ENCODE measurements around the gene PLXNA4. TPM values are rescaled to one million over a fixed set of nuclear protein-coding genes. Genes with fewer than 3 reads are reported as not detected.

PLXNA4 gene
- total RNA-seq, 1 donor from 2014 or later = 5.2 TPM

DNA sequence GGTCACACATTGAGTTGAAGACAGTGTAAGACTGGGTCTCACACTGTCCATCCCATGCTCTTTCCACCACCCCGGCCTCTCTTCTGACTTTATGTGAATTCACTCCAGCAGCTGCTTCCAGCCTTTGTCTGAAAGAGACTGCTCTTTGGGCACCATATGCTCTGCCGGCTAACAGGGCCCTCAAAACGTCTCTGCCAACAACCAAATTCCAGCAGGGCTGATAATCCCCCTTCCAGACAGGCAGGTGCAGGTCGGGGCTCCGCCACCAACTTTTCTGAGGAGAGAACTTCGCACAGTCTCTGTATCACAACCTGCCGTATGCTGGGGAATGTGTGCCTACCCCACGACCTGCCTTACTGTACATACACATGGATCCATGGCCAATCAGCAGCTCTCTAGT is 64.3 kb downstream of the PLXNA4 start:
- H3K27ac Mint-ChIP-seq = no peak overlapping the region
- no peaks in the 10 kb centered on the region for H3K4me1 Mint-ChIP-seq
- DNase-seq (ENCODE audit: low spot score in 2 of 2, unreplicated experiment in 2 of 2) = no peak
- no peak overlapping the region for H3K4me3 Mint-ChIP-seq
- TF ChIP-seq, protein P1, sequence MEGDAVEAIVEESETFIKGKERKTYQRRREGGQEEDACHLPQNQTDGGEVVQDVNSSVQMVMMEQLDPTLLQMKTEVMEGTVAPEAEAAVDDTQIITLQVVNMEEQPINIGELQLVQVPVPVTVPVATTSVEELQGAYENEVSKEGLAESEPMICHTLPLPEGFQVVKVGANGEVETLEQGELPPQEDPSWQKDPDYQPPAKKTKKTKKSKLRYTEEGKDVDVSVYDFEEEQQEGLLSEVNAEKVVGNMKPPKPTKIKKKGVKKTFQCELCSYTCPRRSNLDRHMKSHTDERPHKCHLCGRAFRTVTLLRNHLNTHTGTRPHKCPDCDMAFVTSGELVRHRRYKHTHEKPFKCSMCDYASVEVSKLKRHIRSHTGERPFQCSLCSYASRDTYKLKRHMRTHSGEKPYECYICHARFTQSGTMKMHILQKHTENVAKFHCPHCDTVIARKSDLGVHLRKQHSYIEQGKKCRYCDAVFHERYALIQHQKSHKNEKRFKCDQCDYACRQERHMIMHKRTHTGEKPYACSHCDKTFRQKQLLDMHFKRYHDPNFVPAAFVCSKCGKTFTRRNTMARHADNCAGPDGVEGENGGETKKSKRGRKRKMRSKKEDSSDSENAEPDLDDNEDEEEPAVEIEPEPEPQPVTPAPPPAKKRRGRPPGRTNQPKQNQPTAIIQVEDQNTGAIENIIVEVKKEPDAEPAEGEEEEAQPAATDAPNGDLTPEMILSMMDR (IDR thresholded peaks at IDR 0.05; ENCODE audit: unreplicated experiment) = no peak
- peaks cover 40% of the 10 kb centered on the region for H3K27me3 Mint-ChIP-seq (ENCODE audit: low read depth)
- no peaks in the 10 kb centered on the region for H3K9me3 Mint-ChIP-seq
- no peaks in the 10 kb centered on the region for H3K36me3 Mint-ChIP-seq

- Mint-ChIP-seq H3K4me1 (no peaks in the 10 kb centered on the region), H3K27me3 (ENCODE audit: low read depth) (peaks cover 43% of the 10 kb centered on the region), H3K36me3 (no peaks in the 10 kb centered on the region), H3K27ac (no peak overlapping the region), H3K4me3 (no peak overlapping the region), H3K9me3 (no peaks in the 10 kb centered on the region)
- TF ChIP-seq, protein P1 (IDR thresholded peaks at IDR 0.05; ENCODE audit: unreplicated experiment) = no peak
- DNase-seq (ENCODE audit: low spot score in 2 of 2, unreplicated experiment in 2 of 2) = no peak
These were observed 64.9 kb downstream of the PLXNA4 start for GRCh38 chr7:132511387-132511786.

GRCh38 chr7:132509643-132510042 is 66.6 kb downstream of the PLXNA4 start:
- Mint-ChIP-seq H3K4me1 (peaks cover 8% of the 10 kb centered on the region), H3K4me3 (no peak overlapping the region), H3K9me3 (no peaks in the 10 kb centered on the region), H3K36me3 (no peaks in the 10 kb centered on the region), H3K27ac (no peak overlapping the region), H3K27me3 (ENCODE audit: low read depth) (peaks cover 45% of the 10 kb centered on the region)
- TF ChIP-seq, protein P1 (IDR thresholded peaks at IDR 0.05; ENCODE audit: unreplicated experiment) = no peak
- DNase-seq (ENCODE audit: low spot score in 2 of 2, unreplicated experiment in 2 of 2) = no peak

GRCh38 chr7:132508724-132509353 is 67.4 kb downstream of the PLXNA4 start:
- peaks cover 8% of the 10 kb centered on the region for H3K4me1 Mint-ChIP-seq

DNA sequence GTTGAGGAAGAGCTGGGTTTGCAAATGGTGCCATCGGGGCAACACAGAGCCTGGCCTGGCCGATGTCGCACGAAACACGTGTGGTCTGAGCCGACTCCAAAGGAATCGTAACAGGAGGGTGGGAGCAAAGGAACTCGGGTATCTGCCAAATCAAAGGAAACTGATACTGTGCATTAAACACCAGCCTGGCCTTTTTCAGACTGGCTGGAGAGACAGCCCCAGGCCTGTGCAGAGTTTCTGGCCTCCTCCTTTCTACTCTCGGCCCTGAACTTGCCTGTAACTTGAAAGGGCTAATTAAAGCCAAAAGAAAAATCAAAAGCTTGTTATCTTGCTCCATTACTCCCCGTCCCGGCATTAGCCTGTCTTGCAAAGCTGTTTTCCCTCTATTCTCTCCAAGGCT is 71.4 kb downstream of the PLXNA4 start:
- DNase-seq (ENCODE audit: low spot score in 2 of 2, unreplicated experiment in 2 of 2) = no peak
- H3K4me3 Mint-ChIP-seq = no peak overlapping the region
- H3K9me3 Mint-ChIP-seq = no peaks in the 10 kb centered on the region
- peaks cover 26% of the 10 kb centered on the region for H3K27me3 Mint-ChIP-seq (ENCODE audit: low read depth)
- peaks cover 8% of the 10 kb centered on the region for H3K4me1 Mint-ChIP-seq
- no peak overlapping the region for H3K27ac Mint-ChIP-seq
- TF ChIP-seq, protein P1 (IDR thresholded peaks at IDR 0.05; ENCODE audit: unreplicated experiment) = no peak
- H3K36me3 Mint-ChIP-seq = no peaks in the 10 kb centered on the region

More at GRCh38 chr7:132508724-132509353, 67.4 kb downstream of the PLXNA4 start:
- Mint-ChIP-seq H3K36me3 (no peaks in the 10 kb centered on the region), H3K9me3 (no peaks in the 10 kb centered on the region), H3K27ac (no peak overlapping the region), H3K4me3 (no peak overlapping the region), H3K27me3 (ENCODE audit: low read depth) (peaks cover 43% of the 10 kb centered on the region)
- no peak for DNase-seq (ENCODE audit: low spot score in 2 of 2, unreplicated experiment in 2 of 2)
- TF ChIP-seq, protein P1 (IDR thresholded peaks at IDR 0.05; ENCODE audit: unreplicated experiment) = no peak
